BLaER1 (cell line): ENCODE results near the gene TAS2R16.

Source experiments
- H3K27ac ChIP-seq: shearing (Covaris generic); formaldehyde crosslinking; 2 replicates; pipeline ENCODE4 v1.8.1; 2022
- H3K27me3 ChIP-seq: shearing (Covaris generic); formaldehyde crosslinking; 2 replicates; pipeline ENCODE4 v1.8.1; 2022
- H3K36me3 ChIP-seq: shearing (Covaris generic); formaldehyde crosslinking; 2 replicates; pipeline ENCODE4 v1.8.1; 2022
- H3K4me1 ChIP-seq: shearing (Covaris generic); formaldehyde crosslinking; 2 replicates; pipeline ENCODE4 v1.8.1; 2022
- H3K4me2 ChIP-seq: shearing (Covaris generic); formaldehyde crosslinking; 2 replicates; pipeline ENCODE4 v1.8.1; 2022
- H3K4me3 ChIP-seq: shearing (Covaris generic); formaldehyde crosslinking; 2 replicates; pipeline ENCODE4 v1.8.1; 2022
- H3K9ac ChIP-seq: shearing (Covaris generic); formaldehyde crosslinking; 2 replicates; pipeline ENCODE4 v1.8.1; 2022
- H3K9me3 ChIP-seq: shearing (Covaris generic); formaldehyde crosslinking; 2 replicates; pipeline ENCODE4 v1.8.1; 2022
- H4K20me1 ChIP-seq: shearing (Covaris generic); formaldehyde crosslinking; 2 replicates; pipeline ENCODE4 v1.8.1; 2022
- Cebpa-rat ChIP-seq: shearing (Covaris generic); IDR thresholded peaks from 2 replicates; pipeline ENCODE4 v1.8.1; 2022

Gene TAS2R16, protein sequence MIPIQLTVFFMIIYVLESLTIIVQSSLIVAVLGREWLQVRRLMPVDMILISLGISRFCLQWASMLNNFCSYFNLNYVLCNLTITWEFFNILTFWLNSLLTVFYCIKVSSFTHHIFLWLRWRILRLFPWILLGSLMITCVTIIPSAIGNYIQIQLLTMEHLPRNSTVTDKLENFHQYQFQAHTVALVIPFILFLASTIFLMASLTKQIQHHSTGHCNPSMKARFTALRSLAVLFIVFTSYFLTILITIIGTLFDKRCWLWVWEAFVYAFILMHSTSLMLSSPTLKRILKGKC

DNA sequence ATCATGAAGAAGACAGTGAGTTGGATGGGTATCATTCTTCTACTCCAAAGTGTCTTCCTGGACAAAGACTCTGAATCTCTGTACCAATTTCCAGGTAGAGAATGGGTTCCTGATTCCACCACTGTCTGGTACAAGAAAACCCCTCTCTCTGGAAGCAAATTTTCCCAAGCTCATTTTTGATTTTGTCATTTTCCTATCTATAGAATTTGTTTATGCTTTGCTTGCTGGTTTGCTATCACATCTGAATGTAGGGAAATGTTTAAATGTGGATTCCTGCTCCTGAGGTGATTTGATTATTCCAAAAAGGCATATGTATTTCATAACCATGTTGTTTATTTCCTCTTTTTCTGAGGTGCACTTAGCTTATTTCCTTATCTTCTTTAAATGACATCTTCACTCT, at the start of gene TAS2R16:
TAS2R16 (minus strand) TSS at position 101 of the 400 bp plus-strand sequence; CDS start at position 35, 66 bp downstream.
- H3K4me3 ChIP-seq: no peak within 1 kb of the TSS
- H3K27ac ChIP-seq: no peak within 1 kb of the TSS
- H3K9ac ChIP-seq: no peak within 1 kb of the TSS
- no peak within 1 kb of the TSS for H3K4me2 ChIP-seq
- no peaks in the 10 kb centered on the region for H4K20me1 ChIP-seq
- no peaks in the 10 kb centered on the region for H3K27me3 ChIP-seq
- no peaks in the 10 kb centered on the region for H3K9me3 ChIP-seq
- H3K36me3 ChIP-seq: no peaks in the 10 kb centered on the region
- H3K4me1 ChIP-seq: no peaks in the 10 kb centered on the region
- no peak for TF ChIP-seq Cebpa-rat

DNA sequence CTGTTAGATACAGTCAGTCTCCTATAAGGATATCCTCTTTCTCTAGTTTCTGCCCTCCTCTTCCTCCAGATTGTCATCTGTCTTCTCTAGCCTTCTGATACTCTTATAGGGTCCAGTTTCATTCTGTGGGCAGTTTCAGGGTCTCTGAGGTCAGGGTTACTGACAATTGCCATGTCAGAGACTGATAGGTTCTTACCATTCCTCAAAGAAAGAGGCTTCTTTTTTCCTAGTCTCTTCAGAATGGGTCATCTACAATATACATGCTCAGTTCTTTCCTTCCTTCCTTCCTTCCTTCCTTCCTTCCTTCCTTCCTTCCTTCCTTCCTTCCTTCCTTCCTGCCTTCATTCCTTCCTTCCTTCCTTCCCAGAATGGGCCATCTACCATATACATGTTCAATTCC, 48.1 kb upstream of the TAS2R16 start:
- H4K20me1 ChIP-seq: no peaks in the 10 kb centered on the region
- peaks cover 11% of the 10 kb centered on the region for H3K9me3 ChIP-seq
- no peak overlapping the region for H3K4me2 ChIP-seq
- no peak overlapping the region for H3K9ac ChIP-seq
- H3K27ac ChIP-seq: no peak overlapping the region
- no peak overlapping the region for H3K4me3 ChIP-seq
- H3K36me3 ChIP-seq: no peaks in the 10 kb centered on the region
- TF ChIP-seq Cebpa-rat: no peak
- no peaks in the 10 kb centered on the region for H3K4me1 ChIP-seq
- H3K27me3 ChIP-seq: no peaks in the 10 kb centered on the region

DNA sequence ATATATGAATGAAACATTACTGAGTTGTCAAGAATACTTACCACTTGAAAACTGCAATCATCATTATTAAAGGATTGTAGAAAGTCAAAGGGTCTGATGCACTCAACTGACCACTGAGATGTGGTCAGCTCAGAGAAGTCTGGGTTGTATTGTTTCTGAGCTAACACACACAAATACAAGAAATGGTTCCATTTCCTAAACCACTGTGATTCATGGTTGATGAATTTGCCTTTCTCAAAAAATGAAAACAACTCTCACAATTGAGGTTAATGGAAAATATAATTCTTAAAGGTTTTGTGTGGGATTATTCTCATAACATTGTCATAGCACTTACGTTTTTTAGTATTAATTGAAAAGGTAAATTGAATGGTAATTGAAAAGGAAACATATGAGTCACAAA, 45.6 kb upstream of the TAS2R16 start:
- Histone ChIP-seq H3K4me3 (no peak overlapping the region), H4K20me1 (no peaks in the 10 kb centered on the region), H3K27ac (no peak overlapping the region), H3K27me3 (no peaks in the 10 kb centered on the region), H3K36me3 (no peaks in the 10 kb centered on the region), H3K9ac (no peak overlapping the region), H3K4me1 (no peaks in the 10 kb centered on the region), H3K9me3 (0 out of 2 replicates have a peak, but pooled peaks cover 4% of the 10 kb centered on the region), H3K4me2 (no peak overlapping the region)
- TF ChIP-seq Cebpa-rat: no peak

DNA sequence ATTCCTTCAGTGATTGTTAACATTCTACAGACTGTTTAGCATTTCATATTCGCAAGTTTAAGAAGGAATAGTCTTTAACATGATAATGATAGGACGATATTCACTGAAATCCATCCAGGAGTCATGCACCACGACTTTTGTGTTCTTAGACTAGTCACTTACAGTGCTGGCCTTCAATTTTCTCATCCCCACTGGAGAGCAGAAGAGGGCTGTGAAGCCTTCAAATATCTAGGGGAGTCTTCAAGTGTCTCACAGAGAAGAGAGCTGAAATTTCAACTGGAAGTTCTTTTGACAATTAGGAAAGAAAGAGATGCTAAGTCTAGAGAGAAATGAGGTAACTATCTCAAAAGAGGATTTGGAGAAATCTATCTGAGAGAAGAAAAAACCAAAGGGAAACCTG, 43.8 kb upstream of the TAS2R16 start:
- Histone ChIP-seq H3K4me1 (no peaks in the 10 kb centered on the region), H3K27me3 (no peaks in the 10 kb centered on the region), H4K20me1 (no peaks in the 10 kb centered on the region), H3K9me3 (0 out of 2 replicates have a peak, but pooled peaks cover 2% of the 10 kb centered on the region), H3K4me2 (no peak overlapping the region), H3K36me3 (no peaks in the 10 kb centered on the region), H3K4me3 (no peak overlapping the region), H3K9ac (no peak overlapping the region), H3K27ac (no peak overlapping the region)
- TF ChIP-seq Cebpa-rat: no peak

DNA sequence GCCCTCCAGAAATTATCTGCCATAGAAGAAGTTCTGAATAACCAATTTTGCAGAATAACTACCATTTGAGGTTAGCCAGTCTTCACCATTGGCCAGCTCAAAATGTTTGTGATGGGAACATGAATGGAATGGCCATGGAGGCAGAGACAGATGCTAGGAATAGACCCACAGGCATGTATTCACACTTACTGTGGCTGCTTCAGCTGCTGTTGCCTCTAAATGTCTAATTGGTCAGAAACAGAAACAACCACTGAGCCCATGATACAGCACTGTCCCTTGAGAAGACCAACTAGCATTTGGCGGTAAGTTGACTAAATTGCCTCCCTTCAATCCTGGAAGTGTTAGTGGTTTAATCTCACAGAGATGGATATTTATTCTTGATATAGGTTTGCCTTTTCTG, 38.6 kb upstream of the TAS2R16 start:
- H3K9ac ChIP-seq: no peak overlapping the region
- H3K27me3 ChIP-seq: no peaks in the 10 kb centered on the region
- H3K9me3 ChIP-seq: 0 out of 2 replicates have a peak, but pooled peaks cover 5% of the 10 kb centered on the region

DNA sequence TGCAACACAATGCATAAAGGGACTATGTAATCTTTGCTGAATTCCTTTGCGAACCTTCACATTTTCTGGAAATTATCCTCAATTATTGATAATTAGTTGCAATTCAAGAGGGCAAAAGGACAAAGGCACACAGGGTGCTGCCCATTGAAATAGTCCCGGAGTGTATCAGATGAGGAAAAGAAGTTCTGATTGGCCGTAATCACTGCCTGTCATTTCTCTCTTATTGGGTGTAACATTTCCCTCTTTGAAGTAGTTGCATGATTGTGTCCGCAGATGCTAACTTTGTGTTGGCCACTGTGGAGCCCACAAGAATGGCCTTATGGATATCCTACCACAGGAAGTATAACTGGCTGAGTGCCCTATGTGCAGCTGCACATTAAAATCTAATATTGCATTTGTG, 35.1 kb upstream of the TAS2R16 start:
- H3K4me2 ChIP-seq: no peak overlapping the region
- H3K36me3 ChIP-seq: no peaks in the 10 kb centered on the region
- H4K20me1 ChIP-seq: no peaks in the 10 kb centered on the region
- TF ChIP-seq Cebpa-rat: no peak
- no peak overlapping the region for H3K27ac ChIP-seq
- no peak overlapping the region for H3K4me3 ChIP-seq
- 0 out of 2 replicates have a peak, but pooled peaks cover 5% of the 10 kb centered on the region for H3K9me3 ChIP-seq
- H3K9ac ChIP-seq: no peak overlapping the region
- no peaks in the 10 kb centered on the region for H3K27me3 ChIP-seq
- no peaks in the 10 kb centered on the region for H3K4me1 ChIP-seq

More for the DNA sequence above, 38.6 kb upstream of the TAS2R16 start:
- TF ChIP-seq Cebpa-rat: no peak
- Histone ChIP-seq H3K4me2 (no peak overlapping the region), H4K20me1 (no peaks in the 10 kb centered on the region), H3K36me3 (no peaks in the 10 kb centered on the region), H3K4me1 (no peaks in the 10 kb centered on the region), H3K27ac (no peak overlapping the region), H3K4me3 (no peak overlapping the region)

DNA sequence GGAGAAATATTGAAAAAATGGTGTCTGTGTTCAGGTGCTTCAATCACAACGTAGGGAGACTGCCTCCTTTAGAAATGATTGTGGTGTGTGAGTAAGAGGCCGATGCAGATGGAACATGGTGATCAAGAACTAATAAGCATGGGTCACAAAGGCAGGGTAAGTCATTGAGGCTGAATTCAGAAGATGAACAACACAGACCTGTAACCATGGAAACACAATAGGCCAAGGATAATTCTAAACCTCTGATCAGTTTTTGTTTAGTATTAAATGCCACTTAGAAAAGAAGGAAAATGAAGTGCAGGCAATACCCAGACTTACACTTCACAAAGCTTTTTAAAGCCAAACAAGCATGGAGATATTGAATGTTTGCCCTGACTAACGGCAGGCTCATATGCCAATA, 32.8 kb upstream of the TAS2R16 start:
- H4K20me1 ChIP-seq: no peaks in the 10 kb centered on the region
- no peaks in the 10 kb centered on the region for H3K36me3 ChIP-seq
- no peak overlapping the region for H3K9ac ChIP-seq
- H3K4me3 ChIP-seq: no peak overlapping the region
- no peak overlapping the region for H3K4me2 ChIP-seq
- H3K27me3 ChIP-seq: no peaks in the 10 kb centered on the region
- no peak for TF ChIP-seq Cebpa-rat
- H3K9me3 ChIP-seq: 0 out of 2 replicates have a peak, but pooled peaks cover 4% of the 10 kb centered on the region
- no peak overlapping the region for H3K27ac ChIP-seq
- no peaks in the 10 kb centered on the region for H3K4me1 ChIP-seq

DNA sequence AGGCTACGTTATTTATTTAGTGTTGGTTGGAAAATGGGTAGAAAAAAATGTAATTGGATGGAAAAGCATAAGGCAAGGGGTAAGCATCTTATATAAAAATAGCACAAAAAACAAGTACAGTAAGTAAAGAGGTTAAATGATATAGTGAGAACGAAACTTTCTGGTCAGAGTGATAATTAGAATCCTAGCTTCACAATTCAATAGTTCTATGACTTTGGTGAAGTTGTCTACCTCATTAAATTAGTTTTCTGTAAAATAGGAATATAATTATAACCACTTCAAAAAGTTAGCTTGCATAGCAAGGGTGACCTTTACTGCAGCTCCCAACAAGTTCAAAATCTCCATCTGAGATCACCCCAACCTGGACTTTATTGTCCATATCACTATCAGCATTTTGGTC, 30.8 kb upstream of the TAS2R16 start:
- Histone ChIP-seq H3K4me2 (no peak overlapping the region), H3K27ac (no peak overlapping the region), H3K9me3 (peaks cover 13% of the 10 kb centered on the region), H3K4me1 (no peaks in the 10 kb centered on the region), H3K4me3 (no peak overlapping the region), H3K27me3 (no peaks in the 10 kb centered on the region), H3K9ac (no peak overlapping the region), H3K36me3 (no peaks in the 10 kb centered on the region), H4K20me1 (no peaks in the 10 kb centered on the region)
- TF ChIP-seq Cebpa-rat: no peak

DNA sequence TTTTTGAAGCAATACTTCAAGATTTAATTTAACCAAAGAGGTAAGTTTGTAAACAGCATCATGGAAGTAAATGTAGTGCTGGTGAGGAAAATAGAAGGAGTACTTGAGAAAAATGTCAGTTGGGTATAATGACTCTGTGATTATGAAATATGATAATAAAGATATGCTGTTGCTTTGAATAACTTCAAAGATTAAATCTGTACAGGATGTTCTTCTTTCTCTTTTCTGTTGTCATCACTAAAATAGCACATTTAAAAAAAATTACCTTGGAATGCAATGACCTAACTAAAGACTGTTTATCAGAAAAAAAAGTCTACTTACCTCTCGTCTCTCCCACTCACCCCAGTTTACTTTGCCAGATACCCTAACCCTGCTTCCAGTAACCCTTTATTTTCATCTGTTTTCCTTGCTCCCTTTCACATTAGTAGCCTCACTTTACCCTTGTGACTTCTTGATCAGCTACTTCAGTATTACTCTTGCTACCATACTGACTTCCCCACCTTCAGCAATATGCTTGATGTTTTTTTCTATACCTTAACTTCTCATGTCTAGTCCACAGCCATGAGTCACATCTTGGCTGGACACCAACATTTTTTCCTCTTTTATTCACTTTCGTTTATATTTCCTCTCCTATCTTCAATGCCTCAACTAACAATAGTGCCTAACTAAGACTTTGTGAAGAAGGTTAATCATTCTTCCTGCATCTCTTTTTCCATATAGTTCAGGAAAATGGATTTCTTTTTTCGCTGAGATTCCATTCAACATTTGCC, 29.7 kb upstream of the TAS2R16 start:
- H3K27ac ChIP-seq: no peak overlapping the region
- TF ChIP-seq Cebpa-rat: no peak
- H3K4me1 ChIP-seq: no peaks in the 10 kb centered on the region
- H4K20me1 ChIP-seq: no peaks in the 10 kb centered on the region
- H3K9me3 ChIP-seq: peaks cover 17% of the 10 kb centered on the region
- H3K9ac ChIP-seq: no peak overlapping the region
- no peak overlapping the region for H3K4me2 ChIP-seq
- no peak overlapping the region for H3K4me3 ChIP-seq
- H3K36me3 ChIP-seq: no peaks in the 10 kb centered on the region
- H3K27me3 ChIP-seq: no peaks in the 10 kb centered on the region

DNA sequence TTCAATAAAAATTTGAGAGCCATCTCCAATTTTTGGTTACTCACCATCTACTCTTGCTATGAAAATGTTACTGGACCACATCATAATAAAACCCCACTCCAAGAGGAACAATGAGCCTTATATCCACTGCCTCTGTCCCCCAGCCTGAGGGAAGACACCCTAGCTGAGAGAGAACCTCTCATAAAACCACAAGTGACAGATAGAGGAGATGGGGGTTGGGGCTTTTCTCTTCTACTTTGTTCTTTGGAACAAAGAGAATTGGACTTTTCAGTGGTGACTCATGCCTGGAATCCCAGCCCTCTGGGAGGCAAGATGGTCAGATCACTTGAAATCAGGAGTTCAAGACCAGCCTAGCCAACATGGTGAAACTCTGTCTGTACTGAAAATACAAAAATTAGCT, 27.6 kb upstream of the TAS2R16 start:
- Histone ChIP-seq H3K9ac (no peak overlapping the region), H3K9me3 (peaks cover 17% of the 10 kb centered on the region), H3K27me3 (no peaks in the 10 kb centered on the region), H3K4me3 (no peak overlapping the region), H3K36me3 (no peaks in the 10 kb centered on the region), H3K4me1 (no peaks in the 10 kb centered on the region), H3K4me2 (no peak overlapping the region), H3K27ac (no peak overlapping the region), H4K20me1 (no peaks in the 10 kb centered on the region)
- no peak for TF ChIP-seq Cebpa-rat
